ENCODE results near the gene HBE1.
"Not testable (repeated sequence)": the region's sequence is repeated elsewhere in the genome, so short reads cannot be mapped to it uniquely, and the experiment has no call there.

HBE1 gene

GRCh38 chr11:5252192-5252918 lies 17.4 kb downstream of the HBE1 start:
- DNase-seq: no peak

GRCh38 chr11:5251746-5252145 lies 18.0 kb downstream of the HBE1 start:
- no peak for DNase-seq

GRCh38 chr11:5250543-5251204 lies 19.1 kb downstream of the HBE1 start:
- DNase-seq: no peak

GRCh38 chr11:5249807-5250396 lies 19.8 kb downstream of the HBE1 start, which contains the start of gene HBG1:
TSS of gene HBG1 (minus strand) at chr11:5249857. CDS start at chr11:5249804, 53 bp downstream.
- not testable (repeated sequence) for DNase-seq

- not testable (repeated sequence) for DNase-seq
Observed at GRCh38 chr11:5248498-5248897, 21.2 kb downstream of the HBE1 start.

GRCh38 chr11:5247472-5248192 lies 22.1 kb downstream of the HBE1 start:
- no peak for DNase-seq

- DNase-seq: no peak
Observed at GRCh38 chr11:5246772-5247471, 22.8 kb downstream of the HBE1 start.

GRCh38 chr11:5245155-5245554 lies 24.6 kb downstream of the HBE1 start:
- DNase-seq: no peak

GRCh38 chr11:5243816-5244180 lies 25.9 kb downstream of the HBE1 start:
- DNase-seq: no peak

- DNase-seq: no peak
Observed at GRCh38 chr11:5242933-5243815, 26.6 kb downstream of the HBE1 start.

- no peak for DNase-seq
Observed at GRCh38 chr11:5242208-5242607, 27.5 kb downstream of the HBE1 start.

- DNase-seq: no peak
Observed at GRCh38 chr11:5241458-5241857, 28.3 kb downstream of the HBE1 start.

GRCh38 chr11:5240458-5240857 lies 29.3 kb downstream of the HBE1 start:
- DNase-seq: no peak

GRCh38 chr11:5240056-5240455 lies 29.7 kb downstream of the HBE1 start:
- DNase-seq: no peak

GRCh38 chr11:5239046-5239445 lies 30.7 kb downstream of the HBE1 start:
- DNase-seq: no peak

GRCh38 chr11:5238486-5238885 lies 31.3 kb downstream of the HBE1 start:
- DNase-seq: no peak

GRCh38 chr11:5237420-5237819 lies 32.3 kb downstream of the HBE1 start:
- no peak for DNase-seq

- DNase-seq: no peak
Observed at GRCh38 chr11:5235364-5236095, 34.2 kb downstream of the HBE1 start.

GRCh38 chr11:5234381-5234834 lies 35.3 kb downstream of the HBE1 start, which contains the start of gene HBD:
TSS of gene HBD (minus strand) at chr11:5234483. CDS start at chr11:5234433, 50 bp downstream.
- DNase-seq: no peak

- no peak for DNase-seq
Observed at GRCh38 chr11:5233307-5233706, 36.4 kb downstream of the HBE1 start.

GRCh38 chr11:5232821-5233220 lies 36.9 kb downstream of the HBE1 start:
- no peak for DNase-seq
